ENCODE measurements around the gene RASGEF1C.

DNA sequence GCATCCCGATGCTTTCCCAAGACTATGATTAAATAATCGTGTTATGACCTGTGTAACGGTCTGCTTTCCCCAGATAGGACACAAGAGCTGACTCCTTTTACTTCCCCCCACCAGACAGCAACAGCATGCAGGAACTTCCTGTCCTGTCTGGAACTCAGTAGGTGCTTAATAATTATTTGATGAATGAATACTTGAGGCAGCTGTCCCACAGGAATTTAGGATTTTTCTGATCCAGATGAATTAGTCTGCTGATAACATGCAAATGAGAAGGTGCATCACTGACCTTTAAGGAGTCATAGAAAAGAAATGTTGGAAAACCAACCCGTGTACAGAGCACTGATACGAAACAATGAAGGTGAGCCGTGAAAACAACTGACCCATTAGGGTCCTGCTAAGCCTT, 149.7 kb downstream of the RASGEF1C start:
- TF ChIP-seq, protein P1, sequence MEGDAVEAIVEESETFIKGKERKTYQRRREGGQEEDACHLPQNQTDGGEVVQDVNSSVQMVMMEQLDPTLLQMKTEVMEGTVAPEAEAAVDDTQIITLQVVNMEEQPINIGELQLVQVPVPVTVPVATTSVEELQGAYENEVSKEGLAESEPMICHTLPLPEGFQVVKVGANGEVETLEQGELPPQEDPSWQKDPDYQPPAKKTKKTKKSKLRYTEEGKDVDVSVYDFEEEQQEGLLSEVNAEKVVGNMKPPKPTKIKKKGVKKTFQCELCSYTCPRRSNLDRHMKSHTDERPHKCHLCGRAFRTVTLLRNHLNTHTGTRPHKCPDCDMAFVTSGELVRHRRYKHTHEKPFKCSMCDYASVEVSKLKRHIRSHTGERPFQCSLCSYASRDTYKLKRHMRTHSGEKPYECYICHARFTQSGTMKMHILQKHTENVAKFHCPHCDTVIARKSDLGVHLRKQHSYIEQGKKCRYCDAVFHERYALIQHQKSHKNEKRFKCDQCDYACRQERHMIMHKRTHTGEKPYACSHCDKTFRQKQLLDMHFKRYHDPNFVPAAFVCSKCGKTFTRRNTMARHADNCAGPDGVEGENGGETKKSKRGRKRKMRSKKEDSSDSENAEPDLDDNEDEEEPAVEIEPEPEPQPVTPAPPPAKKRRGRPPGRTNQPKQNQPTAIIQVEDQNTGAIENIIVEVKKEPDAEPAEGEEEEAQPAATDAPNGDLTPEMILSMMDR (IDR thresholded peaks at IDR 0.05; ENCODE audit: low read depth, low read length), result no peak
- TF ChIP-seq EZH2phosphoT487 (IDR thresholded peaks at IDR 0.05; ENCODE audit: low read depth), result no peak
